Measurements from ENCODE around the gene CAMTA1.

- TF ChIP-seq CTCF (IDR thresholded peaks at IDR 0.05) (no peak), POLR2A (IDR thresholded peaks at IDR 0.05) (no peak)
Measured at GRCh38 chr1:7616076-7616832, 831.0 kb downstream of the CAMTA1 start.
